Naive thymus-derived CD8-positive, alpha-beta T cell (primary cell): ENCODE results near the gene SLC4A2. TPM values are rescaled to one million over a fixed set of nuclear protein-coding genes. Genes with fewer than 3 reads are reported as not detected.
A peak's percentile ranks its signal among the peaks of the same experiment; 100 is the strongest.

Source experiments
- ATAC-seq, 2 donors: fragments of 150-1000 bp; cut with Tn5 transposase in 1 of 2; sonication (Bioruptor Pico), chemical (Tn5 transposase) in 1 of 2; 1 replicate in 1 of 2; 2 replicates in 1 of 2; pipeline ENCODE4 v1.10.0; 2021; ENCODE audit warnings: mild to moderate bottlenecking in 2 of 2, moderate library complexity in 2 of 2
- POLR2A ChIA-PET: fragments of 350-600 bp; sonication (Branson Sonifier 250); formaldehyde crosslinking; loops from one replicate; lab custom pipeline; 2021; ENCODE audit warnings: antibody characterized with exemption; lab: Charles Lee
- DNase-seq, 10 donors: peaks; one replicate each; pipeline versions ENCODE4 v3.0.0 to v3.0.0-alpha.2; 2020 to 2022
- H3K27ac Mint-ChIP-seq, 10 donors: one replicate each; pipeline ENCODE4 v1.8.0; 2020 to 2022; ENCODE audit warnings: mild to moderate bottlenecking in 10 of 10, mixed read lengths in 10 of 10, moderate library complexity in 4 of 10, inconsistent platforms in 1 of 10
- H3K27me3 Mint-ChIP-seq, 5 donors: one replicate each; pipeline ENCODE4 v1.8.0; 2021 to 2022; ENCODE audit warnings: mixed read lengths in 5 of 5
- H3K36me3 Mint-ChIP-seq, 3 donors: one replicate each; pipeline ENCODE4 v1.8.0; 2020 to 2022; ENCODE audit warnings: mixed read lengths in 3 of 3, mild to moderate bottlenecking in 2 of 3, inconsistent platforms in 1 of 3
- H3K4me1 Mint-ChIP-seq, 4 donors: one replicate each; pipeline ENCODE4 v1.8.0; 2021 to 2022; ENCODE audit warnings: mixed read lengths in 4 of 4
- H3K4me3 Mint-ChIP-seq, 10 donors: one replicate each; pipeline ENCODE4 v1.8.0; 2020 to 2022; ENCODE audit warnings: mild to moderate bottlenecking in 10 of 10, mixed read lengths in 10 of 10, moderate library complexity in 6 of 10, inconsistent platforms in 1 of 10
- H3K9me3 Mint-ChIP-seq, 9 donors: one replicate each; pipeline ENCODE4 v1.8.0; 2020 to 2022; ENCODE audit warnings: mixed read lengths in 9 of 9, mild to moderate bottlenecking in 3 of 9, inconsistent platforms in 1 of 9, moderate library complexity in 1 of 9
- polyA plus RNA-seq, 3 donors: library from polyadenylated mRNA; unstranded; fragments of 300-500 nt; fragmentation: Illumina TruSeq; gene quantifications; one replicate each; pipeline ENCODE4 v1.2.3, GENCODE V29; 2021
- total RNA-seq, 8 experiments: library from RNA in 2 of 8; stranded (reverse) in 2 of 8; gene quantifications; one replicate each; pipeline ENCODE4 v1.2.3 and lab custom pipeline; 2021 to 2026

SLC4A2 gene
- total and polyA plus RNA-seq, 5 experiments from 2014 or later: 10.1 to 60.6 (median 18.0) TPM

DNA sequence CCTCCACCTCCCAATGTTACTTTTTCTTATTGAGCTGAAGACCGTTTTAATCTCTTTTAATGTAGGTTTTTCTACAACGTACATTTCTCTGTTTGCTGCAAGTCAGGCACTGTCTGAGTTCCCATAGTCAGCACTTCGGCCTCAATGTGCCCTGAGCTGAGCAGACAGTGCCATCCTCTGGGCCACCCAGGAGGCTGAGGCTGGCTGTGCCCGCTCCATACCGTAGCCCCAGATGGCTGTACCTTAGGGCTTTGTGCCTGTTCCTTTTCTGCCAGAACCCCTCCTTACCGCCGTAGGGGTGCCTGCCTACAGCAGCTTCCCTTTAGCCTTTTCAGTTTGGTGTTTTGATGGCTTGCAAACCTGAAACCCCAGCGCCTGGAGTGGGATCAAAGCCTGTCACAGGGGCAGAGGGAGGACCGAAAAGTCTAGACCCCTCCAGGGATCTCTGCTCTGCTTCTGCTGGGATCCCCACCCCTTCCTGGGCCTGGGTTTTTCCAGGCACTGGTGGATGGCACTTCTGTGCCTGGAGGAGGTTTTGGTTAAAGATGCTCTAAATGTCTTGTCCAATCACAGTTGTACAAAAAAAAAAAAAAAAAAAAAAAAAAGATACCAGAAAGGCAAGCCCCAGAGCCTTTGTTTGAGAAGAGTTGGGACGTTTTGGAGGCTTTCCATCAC, 35.9 kb downstream of the SLC4A2 start:
- Mint-ChIP-seq H3K4me1 (no peaks in the 10 kb centered on the region), H3K27me3 (peaks cover 0 to 2% (median 0%) of the 10 kb centered on the region in 5 donors), H3K9me3 (no peaks in the 10 kb centered on the region), H3K4me3 (no peak overlapping the region), H3K27ac (no peak overlapping the region), H3K36me3 (peaks cover 0 to 8% (median 0%) of the 10 kb centered on the region in 3 donors)
- POLR2A ChIA-PET: interaction anchor here (0.8 kb wide), 1 partner anchor 12 kb away, joined by 3 read pairs; the partner anchor contains the start of gene TMUB1
- ATAC-seq (peak in 1 of 2 donors; percentile 49), DNase-seq (no peak)

- POLR2A ChIA-PET: no interaction called here
- DNase-seq (no peak), ATAC-seq (no peak)
Observed at GRCh38 chr7:151095828-151096475, 36.6 kb downstream of the SLC4A2 start.

DNA sequence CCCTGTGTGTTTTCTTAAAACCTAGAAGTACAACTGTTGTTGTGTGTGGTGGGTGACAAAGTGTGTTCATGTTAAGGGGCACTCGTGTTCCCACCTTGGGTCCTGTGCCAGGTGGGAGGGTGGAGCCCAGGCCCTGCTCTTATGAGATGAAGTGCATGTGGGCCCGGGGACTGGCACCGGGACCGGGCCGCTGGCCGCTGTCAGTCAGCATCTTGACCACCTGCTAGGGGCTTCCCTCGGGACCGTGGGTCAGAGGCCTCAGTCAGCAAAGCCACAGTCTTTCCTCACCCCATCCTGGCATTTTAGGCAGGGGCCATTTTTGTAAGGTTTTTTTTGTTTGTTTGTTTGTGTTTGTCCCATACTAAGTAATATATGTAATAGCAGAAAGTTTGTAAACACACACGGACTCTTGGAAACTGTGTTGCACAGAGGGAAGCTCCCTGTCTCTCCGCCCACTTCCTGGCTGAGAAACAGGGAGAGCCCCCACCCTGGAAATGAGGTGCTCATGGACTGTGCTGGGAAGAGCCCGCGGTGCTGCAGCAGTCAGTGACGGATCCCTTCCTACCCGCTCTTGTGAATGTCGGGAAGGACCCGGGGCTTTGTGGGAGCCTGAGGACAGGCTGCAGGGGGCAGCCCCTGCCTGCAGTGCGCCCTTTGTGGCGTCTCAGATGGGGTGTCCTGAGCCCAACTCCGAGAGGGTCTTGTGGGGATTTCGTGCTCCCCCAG, 40.3 kb downstream of the SLC4A2 start:
- ATAC-seq (no peak), DNase-seq (no peak)
- H3K4me3 Mint-ChIP-seq: no peak overlapping the region
- H3K4me1 Mint-ChIP-seq: peaks cover 0 to 8% (median 4%) of the 10 kb centered on the region in 4 donors
- no peaks in the 10 kb centered on the region for H3K27me3 Mint-ChIP-seq
- peaks cover 0 to 11% (median 0%) of the 10 kb centered on the region in 3 donors for H3K36me3 Mint-ChIP-seq
- POLR2A ChIA-PET: no interaction called here
- no peak overlapping the region for H3K27ac Mint-ChIP-seq
- no peaks in the 10 kb centered on the region for H3K9me3 Mint-ChIP-seq

More at GRCh38 chr7:151095828-151096475, 36.6 kb downstream of the SLC4A2 start:
- Mint-ChIP-seq H3K36me3 (peaks cover 0 to 8% (median 0%) of the 10 kb centered on the region in 3 donors), H3K27ac (no peak overlapping the region), H3K27me3 (no peaks in the 10 kb centered on the region), H3K4me1 (peaks cover 0 to under 1% (median 0%) of the 10 kb centered on the region in 4 donors), H3K9me3 (no peaks in the 10 kb centered on the region), H3K4me3 (no peak overlapping the region)

GRCh38 chr7:151100921-151101320, 41.5 kb downstream of the SLC4A2 start:
- DNase-seq (no peak), ATAC-seq (no peak)
- no peak overlapping the region for H3K27ac Mint-ChIP-seq
- H3K4me3 Mint-ChIP-seq: no peak overlapping the region
- H3K4me1 Mint-ChIP-seq: peaks cover 0 to 10% (median 5%) of the 10 kb centered on the region in 4 donors
- H3K36me3 Mint-ChIP-seq: peaks cover 0 to 9% (median 0%) of the 10 kb centered on the region in 3 donors
- no peaks in the 10 kb centered on the region for H3K27me3 Mint-ChIP-seq
- POLR2A ChIA-PET: no interaction called here
- no peaks in the 10 kb centered on the region for H3K9me3 Mint-ChIP-seq

DNA sequence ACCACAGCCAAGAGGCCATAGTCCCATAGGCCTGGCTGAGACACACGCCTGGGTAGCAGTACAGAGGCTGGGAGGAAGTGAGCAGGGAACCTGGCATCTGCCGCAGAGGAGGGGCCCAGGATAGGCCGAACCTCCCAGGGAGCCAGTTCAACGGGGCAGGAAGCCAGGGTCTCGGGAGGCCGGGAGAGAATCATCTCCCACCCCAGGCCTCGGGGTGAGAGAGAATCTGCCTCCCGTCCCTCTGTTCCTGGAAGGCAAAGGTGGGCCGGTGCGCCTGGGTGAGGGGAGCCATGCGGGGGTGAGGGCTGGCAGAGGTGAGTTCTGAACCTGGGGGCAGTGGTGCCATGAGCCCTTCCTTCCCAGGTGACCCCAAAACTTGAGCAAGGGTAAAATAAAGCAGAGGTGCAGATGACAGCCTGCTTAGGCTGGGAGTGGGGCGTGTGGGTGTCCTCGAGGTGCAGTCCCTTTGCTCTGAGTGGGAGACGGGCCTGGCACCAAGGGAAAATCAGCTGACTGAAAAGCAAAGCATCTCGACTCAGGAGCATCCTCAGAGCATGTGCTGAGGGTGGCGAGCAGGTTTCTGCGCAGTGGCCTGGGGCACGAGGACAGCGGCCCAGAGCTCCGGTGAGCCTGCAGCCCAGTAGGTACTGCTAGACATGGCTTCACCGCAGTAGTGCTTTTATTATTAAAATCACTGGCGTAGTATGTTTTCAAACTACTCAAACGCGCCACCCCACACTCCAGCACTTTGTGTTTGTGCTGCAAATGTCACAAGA, 42.4 kb downstream of the SLC4A2 start:
- Mint-ChIP-seq H3K9me3 (no peaks in the 10 kb centered on the region), H3K27me3 (no peaks in the 10 kb centered on the region), H3K27ac (peak overlapping the region in 1 of 10 donors; percentile 37), H3K4me3 (no peak overlapping the region), H3K4me1 (peaks cover 0 to 10% (median 5%) of the 10 kb centered on the region in 4 donors), H3K36me3 (peaks cover 0 to 3% (median 0%) of the 10 kb centered on the region in 3 donors)
- no peak for ATAC-seq
- POLR2A ChIA-PET: no interaction called here
- DNase-seq: no peak

- Mint-ChIP-seq H3K27me3 (no peaks in the 10 kb centered on the region), H3K27ac (no peak overlapping the region), H3K9me3 (no peaks in the 10 kb centered on the region), H3K36me3 (peaks cover 0 to 3% (median 0%) of the 10 kb centered on the region in 3 donors), H3K4me3 (no peak overlapping the region), H3K4me1 (peaks cover 0 to 10% (median 5%) of the 10 kb centered on the region in 4 donors)
- ATAC-seq: no peak
- POLR2A ChIA-PET: no interaction called here
- no peak for DNase-seq
Observed at GRCh38 chr7:151102991-151103390, 43.6 kb downstream of the SLC4A2 start.

DNA sequence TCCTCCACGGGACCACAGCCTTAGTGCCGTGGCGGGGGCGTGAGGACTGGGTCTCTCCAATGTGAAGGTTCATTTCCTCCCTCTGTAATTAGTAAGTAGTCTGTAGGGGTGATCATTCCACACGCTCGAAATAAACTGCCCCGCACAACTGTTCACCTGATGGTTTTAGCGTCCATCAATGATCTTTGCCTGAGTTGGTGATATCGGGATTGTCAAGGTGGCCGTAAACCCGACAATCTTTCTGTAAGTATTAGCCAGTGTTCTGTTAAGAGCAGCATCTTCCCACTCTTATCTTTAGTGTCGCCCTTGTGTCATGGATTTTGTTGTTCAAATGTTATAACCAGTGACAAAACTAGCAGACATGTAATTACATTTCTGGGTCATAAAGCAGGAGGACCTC, 44.6 kb downstream of the SLC4A2 start:
- ATAC-seq (no peak), DNase-seq (no peak)
- Mint-ChIP-seq H3K4me3 (no peak overlapping the region), H3K4me1 (peaks cover 0 to 10% (median 5%) of the 10 kb centered on the region in 4 donors), H3K9me3 (no peaks in the 10 kb centered on the region), H3K36me3 (peaks cover 0 to 3% (median 0%) of the 10 kb centered on the region in 3 donors), H3K27ac (peak overlapping the region in 1 of 10 donors; percentile 74), H3K27me3 (no peaks in the 10 kb centered on the region)
- POLR2A ChIA-PET: interaction anchor here (1.5 kb wide), 1 partner anchor 17 kb away, joined by 3 read pairs; no protein-coding TSS in a partner anchor

DNA sequence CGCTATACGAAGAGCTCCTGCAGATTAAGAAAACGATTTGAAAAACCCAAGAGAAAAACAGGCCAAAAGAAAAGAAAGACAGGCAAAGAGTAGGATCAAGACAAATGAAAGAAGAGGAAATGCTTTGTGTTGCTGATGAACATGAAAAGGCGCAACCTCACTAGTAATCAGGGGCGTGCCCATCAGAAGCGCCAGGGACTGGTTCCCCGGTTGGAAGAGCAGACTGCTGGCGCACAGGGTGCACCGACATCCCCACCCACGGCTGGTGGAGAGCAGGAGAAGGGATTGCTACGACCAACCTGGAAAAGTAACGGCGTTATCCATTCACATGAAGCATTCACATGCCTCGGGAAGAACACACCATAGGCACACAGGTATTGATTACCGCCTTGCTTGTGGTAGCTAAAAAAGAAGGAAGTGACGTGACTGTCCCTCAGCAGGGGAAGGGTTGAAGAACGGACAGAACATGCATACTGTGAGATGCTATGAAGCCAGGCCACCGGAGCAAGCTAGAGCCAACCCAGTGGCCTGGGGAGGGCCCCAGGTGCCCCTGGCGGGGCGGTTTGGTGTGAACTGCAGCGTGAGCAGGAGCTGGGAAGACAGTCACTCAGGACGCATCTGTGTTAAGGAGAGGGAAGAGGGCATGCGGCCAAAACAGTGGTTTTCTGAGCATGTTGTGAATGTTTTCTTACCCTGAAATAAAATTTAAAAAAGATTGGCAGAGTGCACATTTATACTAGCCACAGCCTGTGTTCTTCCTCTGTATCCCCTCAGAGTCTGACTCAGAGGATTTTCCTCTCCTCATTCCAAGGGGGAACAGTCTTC, 45.2 kb downstream of the SLC4A2 start:
- Mint-ChIP-seq H3K4me3 (no peak overlapping the region), H3K4me1 (peaks cover 0 to 10% (median 5%) of the 10 kb centered on the region in 4 donors), H3K36me3 (peaks cover 0 to 3% (median 0%) of the 10 kb centered on the region in 3 donors), H3K27me3 (no peaks in the 10 kb centered on the region), H3K9me3 (no peaks in the 10 kb centered on the region), H3K27ac (peak overlapping the region in 2 of 10 donors; percentile 16 to 74)
- POLR2A ChIA-PET: interaction anchor here (1.2 to 1.5 kb wide), 2 partner anchors 16 to 39 kb away, joined by 3 read pairs; no protein-coding TSS in a partner anchor
- no peak for DNase-seq
- no peak for ATAC-seq

GRCh38 chr7:151107882-151108281, 48.5 kb downstream of the SLC4A2 start:
- H3K4me1 Mint-ChIP-seq: peaks cover 2 to 10% (median 5%) of the 10 kb centered on the region in 4 donors
- POLR2A ChIA-PET: interaction anchor here (1.7 kb wide), 1 partner anchor 19 kb away, joined by 4 read pairs; no protein-coding TSS in a partner anchor
- H3K27ac Mint-ChIP-seq: no peak overlapping the region
- DNase-seq (no peak), ATAC-seq (no peak)
- peaks cover 0 to 3% (median 0%) of the 10 kb centered on the region in 3 donors for H3K36me3 Mint-ChIP-seq
- H3K27me3 Mint-ChIP-seq: peaks cover 0 to 9% (median 0%) of the 10 kb centered on the region in 5 donors
- H3K9me3 Mint-ChIP-seq: no peaks in the 10 kb centered on the region
- no peak overlapping the region for H3K4me3 Mint-ChIP-seq

GRCh38 chr7:151109094-151110048, 50.0 kb downstream of the SLC4A2 start:
- no peak for ATAC-seq
- no peak for DNase-seq
- Mint-ChIP-seq H3K27me3 (peaks cover 0 to 22% (median 0%) of the 10 kb centered on the region in 5 donors), H3K9me3 (no peaks in the 10 kb centered on the region), H3K27ac (peak overlapping the region in 2 of 10 donors; percentile 3 to 24), H3K4me3 (no peak overlapping the region), H3K36me3 (peaks cover 0 to 3% (median 0%) of the 10 kb centered on the region in 3 donors), H3K4me1 (peaks cover 2 to 5% (median 5%) of the 10 kb centered on the region in 4 donors)
- POLR2A ChIA-PET: interaction anchor here (0.6 kb wide), 2 partner anchors 35 to 96 kb away, joined by 3 to 4 read pairs; no protein-coding TSS in a partner anchor
